Anterior cingulate cortex (tissue), 58 donors: ENCODE data around the gene DENND1A.

ENCODE experiments used
- DNase-seq, 58 donors: peaks; one replicate each; lab custom pipeline; 2025; lab: John Stamatoyannopoulos, UW

The DENND1A gene

GRCh38 chr9:123482295-123482968 lies 447.5 kb downstream of the DENND1A start:
- no peak for DNase-seq

- DNase-seq = no peak
Measured at GRCh38 chr9:123481209-123481865, 448.6 kb downstream of the DENND1A start.

GRCh38 chr9:123480791-123481190 lies 449.1 kb downstream of the DENND1A start:
- no peak for DNase-seq

GRCh38 chr9:123480096-123480495 lies 449.8 kb downstream of the DENND1A start:
- DNase-seq = no peak

- DNase-seq = no peak
Measured at GRCh38 chr9:123478967-123479602, 450.8 kb downstream of the DENND1A start.

GRCh38 chr9:123478160-123478559 lies 451.8 kb downstream of the DENND1A start:
- DNase-seq = no peak

- no peak for DNase-seq
Measured at GRCh38 chr9:123475407-123475806, 454.5 kb downstream of the DENND1A start.

GRCh38 chr9:123472862-123473614 lies 456.9 kb downstream of the DENND1A start:
- DNase-seq = peak in 45 of 58 donors; percentile 9 to 82 (median 42)

- no peak for DNase-seq
Measured at GRCh38 chr9:123471843-123472570, 457.9 kb downstream of the DENND1A start.

GRCh38 chr9:123470991-123471770 lies 458.7 kb downstream of the DENND1A start:
- DNase-seq = no peak

- DNase-seq = no peak
Measured at GRCh38 chr9:123470121-123470782, 459.7 kb downstream of the DENND1A start.

GRCh38 chr9:123469282-123469681 lies 460.6 kb downstream of the DENND1A start:
- DNase-seq = peak in 12 of 58 donors; percentile 10 to 48 (median 24)

GRCh38 chr9:123468541-123468940 lies 461.4 kb downstream of the DENND1A start:
- peak in 1 of 58 donors; percentile 7 for DNase-seq

GRCh38 chr9:123465304-123465703 lies 464.6 kb downstream of the DENND1A start:
- no peak for DNase-seq

- no peak for DNase-seq
Measured at GRCh38 chr9:123460091-123460490, 469.8 kb downstream of the DENND1A start.

GRCh38 chr9:123457583-123457982 lies 472.3 kb downstream of the DENND1A start:
- peak in 1 of 58 donors; percentile 32 for DNase-seq

GRCh38 chr9:123456011-123456410 lies 473.9 kb downstream of the DENND1A start:
- DNase-seq = no peak

GRCh38 chr9:123455187-123455586 lies 474.7 kb downstream of the DENND1A start:
- DNase-seq = no peak

GRCh38 chr9:123454361-123454760 lies 475.6 kb downstream of the DENND1A start:
- DNase-seq = no peak
